Osteoblast (primary cell): ENCODE results near the gene IFIT1B. TPM values are rescaled to one million over a fixed set of nuclear protein-coding genes. Genes with fewer than 3 reads are reported as not detected.

Experiments used
- DNase-seq: peaks from one replicate; pipeline ENCODE4 v3.0.0; 2011; ENCODE audit warnings: low spot score, mixed read lengths; ENCODE audit not compliant: insufficient read length; ENCODE audit errors: missing footprints
- H2AFZ ChIP-seq: 2 replicates; pipeline ENCODE4 v1.6.0; 2011; ENCODE audit warnings: mild to moderate bottlenecking, low read length
- H3K27ac ChIP-seq: 2 replicates; pipeline ENCODE4 v1.5.1; 2011; ENCODE audit warnings: mild to moderate bottlenecking, low read depth, low read length, moderate library complexity
- H3K27me3 ChIP-seq: 2 replicates; pipeline ENCODE4 v1.6.0; 2012; ENCODE audit warnings: mild to moderate bottlenecking, control low read depth, inconsistent platforms, low read length, moderate library complexity; ENCODE audit not compliant: insufficient read depth
- H3K36me3 ChIP-seq: 2 replicates; pipeline ENCODE4 v1.5.1; 2011; ENCODE audit warnings: mild to moderate bottlenecking, low read length, control low read depth, moderate library complexity; ENCODE audit not compliant: insufficient read depth
- H3K4me1 ChIP-seq: 2 replicates; pipeline ENCODE4 v1.5.1; 2011; ENCODE audit warnings: mild to moderate bottlenecking, low read length, control low read depth, moderate library complexity; ENCODE audit not compliant: insufficient read depth
- H3K4me2 ChIP-seq: 2 replicates; pipeline ENCODE4 v1.6.0; 2011; ENCODE audit warnings: mild to moderate bottlenecking, low read length; ENCODE audit not compliant: insufficient read depth
- H3K4me3 ChIP-seq: fragments of 200-600 bp; sonication (generic); 3 replicates; pipeline ENCODE4 v1.5.1; 2012; ENCODE audit warnings: mild to moderate bottlenecking, low read length, inconsistent platforms; ENCODE audit not compliant: insufficient read depth
- H3K79me2 ChIP-seq: 2 replicates; pipeline ENCODE4 v1.6.0; 2012; ENCODE audit warnings: mild to moderate bottlenecking, low read length, control low read depth, inconsistent platforms; ENCODE audit not compliant: insufficient read depth
- H3K9me3 ChIP-seq: 2 replicates; pipeline ENCODE4 v1.5.1; 2011; ENCODE audit warnings: low read depth, low read length, control low read depth
- H4K20me1 ChIP-seq: 2 replicates; pipeline ENCODE4 v1.6.0; 2012; ENCODE audit warnings: mild to moderate bottlenecking, low read length, control low read depth; ENCODE audit not compliant: insufficient read depth
- CTCF ChIP-seq: IDR thresholded peaks from 2 replicates; pipeline ENCODE4 v1.5.1; 2011; ENCODE audit warnings: mild to moderate bottlenecking, low read depth, low read length, moderate library complexity; ENCODE audit errors: extremely low read depth
- total RNA-seq: library from RNA; depleted of rRNA; stranded (reverse); fragments of >200 nt; gene quantifications from 2 replicates; pipeline ENCODE4 v1.2.3, GENCODE V29; 2012

Gene IFIT1B
- total RNA-seq, 1 donor = not detected

GRCh38 chr10:89338713-89339112 lies 39.1 kb upstream of the IFIT1B start:
- Histone ChIP-seq H3K27ac (no peak overlapping the region), H3K4me1 (peaks cover 24% of the 10 kb centered on the region), H2AFZ (no peak overlapping the region), H3K4me2 (no peak overlapping the region), H4K20me1 (no peaks in the 10 kb centered on the region), H3K27me3 (no peaks in the 10 kb centered on the region), H3K36me3 (peaks cover 4% of the 10 kb centered on the region), H3K4me3 (no peak overlapping the region), H3K9me3 (no peaks in the 10 kb centered on the region), H3K79me2 (peaks cover 44% of the 10 kb centered on the region)
- DNase-seq = no peak
- TF ChIP-seq CTCF = no peak

- DNase-seq = no peak
- no peak for TF ChIP-seq CTCF
Observed at GRCh38 chr10:89339875-89340274, 38.0 kb upstream of the IFIT1B start.

GRCh38 chr10:89341649-89342048 lies 36.2 kb upstream of the IFIT1B start:
- no peak for DNase-seq
- Histone ChIP-seq H2AFZ (no peak overlapping the region), H3K79me2 (peaks cover 30% of the 10 kb centered on the region), H3K36me3 (peaks cover 4% of the 10 kb centered on the region), H3K27ac (no peak overlapping the region), H3K4me1 (peaks cover 22% of the 10 kb centered on the region), H3K4me2 (peak overlapping the region; percentile 64), H3K9me3 (no peaks in the 10 kb centered on the region), H3K4me3 (no peak overlapping the region), H3K27me3 (no peaks in the 10 kb centered on the region), H4K20me1 (no peaks in the 10 kb centered on the region)
- TF ChIP-seq CTCF = no peak

More at GRCh38 chr10:89339875-89340274, 38.0 kb upstream of the IFIT1B start:
- Histone ChIP-seq H3K4me2 (no peak overlapping the region), H3K9me3 (no peaks in the 10 kb centered on the region), H4K20me1 (no peaks in the 10 kb centered on the region), H2AFZ (no peak overlapping the region), H3K79me2 (peaks cover 37% of the 10 kb centered on the region), H3K4me1 (peaks cover 19% of the 10 kb centered on the region), H3K27ac (no peak overlapping the region), H3K4me3 (no peak overlapping the region), H3K27me3 (no peaks in the 10 kb centered on the region), H3K36me3 (peaks cover 4% of the 10 kb centered on the region)

- Histone ChIP-seq H3K79me2 (peaks cover 28% of the 10 kb centered on the region), H3K27ac (peak overlapping the region; percentile 57), H2AFZ (peak overlapping the region; percentile 64), H3K4me2 (peak overlapping the region; percentile 64), H3K27me3 (no peaks in the 10 kb centered on the region), H3K4me1 (peaks cover 25% of the 10 kb centered on the region), H3K36me3 (peaks cover 4% of the 10 kb centered on the region), H4K20me1 (no peaks in the 10 kb centered on the region), H3K9me3 (no peaks in the 10 kb centered on the region), H3K4me3 (peak overlapping the region; percentile 58)
- peak; percentile 83 for DNase-seq
- TF ChIP-seq CTCF = no peak
Observed at GRCh38 chr10:89342206-89342958, 35.5 kb upstream of the IFIT1B start.
